Astrocyte of the spinal cord (primary cell): ENCODE measurements around the gene IER3.
A peak's percentile ranks its signal among the peaks of the same experiment; 100 is the strongest.

Source experiments
- DNase-seq: peaks from one replicate; pipeline ENCODE4 v3.0.0; 2011; ENCODE audit warnings: low read depth, low spot score
- H3K4me3 ChIP-seq: 2 replicates; pipeline ENCODE4 v1.5.1; 2011; ENCODE audit warnings: low read depth, mild to moderate bottlenecking, low read length, moderate library complexity
- CTCF ChIP-seq: IDR thresholded peaks from 2 replicates; pipeline ENCODE4 v1.5.1; 2012; ENCODE audit warnings: low read depth, mild to moderate bottlenecking, low read length, inconsistent platforms
- in situ Hi-C: cut with HindIII; loops from 2 replicates; pipeline ENCODE4 v1.10.0; 2017; ENCODE audit warnings: low sequenced_read_pairs

Gene IER3

GRCh38 chr6:30782425-30783014, 38.2 kb upstream of the IER3 start:
- in situ Hi-C loops = no loop called here
- no peak for TF ChIP-seq CTCF
- DNase-seq = peak; percentile 63
- no peak overlapping the region for H3K4me3 ChIP-seq

GRCh38 chr6:30781743-30782424, 37.5 kb upstream of the IER3 start:
- no peak for TF ChIP-seq CTCF
- peak; percentile 99 for DNase-seq
- in situ Hi-C loops = no loop called here
- no peak overlapping the region for H3K4me3 ChIP-seq

- no peak for DNase-seq
- no peak overlapping the region for H3K4me3 ChIP-seq
- TF ChIP-seq CTCF = no peak
- in situ Hi-C loops = no loop called here
Measured at GRCh38 chr6:30781395-30781742, 37.0 kb upstream of the IER3 start.

GRCh38 chr6:30780642-30780920, 36.2 kb upstream of the IER3 start:
- in situ Hi-C loops = no loop called here
- TF ChIP-seq CTCF = no peak
- no peak for DNase-seq
- no peak overlapping the region for H3K4me3 ChIP-seq

- H3K4me3 ChIP-seq = no peak overlapping the region
Measured at GRCh38 chr6:30779850-30780641, 35.7 kb upstream of the IER3 start.

GRCh38 chr6:30778001-30778635, 33.8 kb upstream of the IER3 start:
- in situ Hi-C loops = no loop called here
- DNase-seq = no peak
- no peak for TF ChIP-seq CTCF

More at GRCh38 chr6:30779850-30780641, 35.7 kb upstream of the IER3 start:
- in situ Hi-C loops = no loop called here
- no peak for TF ChIP-seq CTCF
- DNase-seq = no peak

More at GRCh38 chr6:30778001-30778635, 33.8 kb upstream of the IER3 start:
- no peak overlapping the region for H3K4me3 ChIP-seq
